Measurements from ENCODE around the gene GJE1.

GJE1 gene

DNA sequence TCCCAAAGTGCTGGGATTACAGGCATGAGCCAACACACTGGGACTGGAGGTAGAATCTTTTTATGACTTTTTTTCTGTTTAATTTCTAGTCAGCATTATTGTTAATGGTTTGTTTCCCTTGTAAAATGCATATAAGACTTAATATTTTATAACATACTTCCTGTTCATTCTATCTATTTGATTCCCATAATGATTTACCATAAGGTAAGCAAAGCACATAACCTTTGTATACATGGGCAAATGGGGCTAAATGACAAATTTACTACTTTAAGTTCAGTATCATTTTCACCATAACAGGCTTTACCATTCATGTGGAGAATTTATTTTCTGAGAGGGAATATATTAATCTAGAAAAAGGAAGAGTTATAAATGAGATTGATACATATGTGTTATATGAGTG is 38.6 kb downstream of the GJE1 start:
- ATAC-seq = no peak
- TF ChIP-seq, protein P1, sequence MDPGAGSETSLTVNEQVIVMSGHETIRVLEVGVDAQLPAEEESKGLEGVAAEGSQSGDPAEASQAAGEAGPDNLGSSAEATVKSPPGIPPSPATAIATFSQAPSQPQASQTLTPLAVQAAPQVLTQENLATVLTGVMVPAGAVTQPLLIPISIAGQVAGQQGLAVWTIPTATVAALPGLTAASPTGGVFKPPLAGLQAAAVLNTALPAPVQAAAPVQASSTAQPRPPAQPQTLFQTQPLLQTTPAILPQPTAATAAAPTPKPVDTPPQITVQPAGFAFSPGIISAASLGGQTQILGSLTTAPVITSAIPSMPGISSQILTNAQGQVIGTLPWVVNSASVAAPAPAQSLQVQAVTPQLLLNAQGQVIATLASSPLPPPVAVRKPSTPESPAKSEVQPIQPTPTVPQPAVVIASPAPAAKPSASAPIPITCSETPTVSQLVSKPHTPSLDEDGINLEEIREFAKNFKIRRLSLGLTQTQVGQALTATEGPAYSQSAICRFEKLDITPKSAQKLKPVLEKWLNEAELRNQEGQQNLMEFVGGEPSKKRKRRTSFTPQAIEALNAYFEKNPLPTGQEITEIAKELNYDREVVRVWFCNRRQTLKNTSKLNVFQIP (CRISPR knock-in tag; IDR thresholded peaks at IDR 0.05; ENCODE audit: borderline replicate concordance, low read depth) = no peak
- TF ChIP-seq ZFP3 (CRISPR knock-in tag; IDR thresholded peaks at IDR 0.05) (no peak), CSDC2 (CRISPR knock-in tag; IDR thresholded peaks at IDR 0.05) (no peak), ZNF70 (CRISPR knock-in tag; IDR thresholded peaks at IDR 0.05) (no peak), SNAI2 (CRISPR knock-in tag; IDR thresholded peaks at IDR 0.05) (no peak)

DNA sequence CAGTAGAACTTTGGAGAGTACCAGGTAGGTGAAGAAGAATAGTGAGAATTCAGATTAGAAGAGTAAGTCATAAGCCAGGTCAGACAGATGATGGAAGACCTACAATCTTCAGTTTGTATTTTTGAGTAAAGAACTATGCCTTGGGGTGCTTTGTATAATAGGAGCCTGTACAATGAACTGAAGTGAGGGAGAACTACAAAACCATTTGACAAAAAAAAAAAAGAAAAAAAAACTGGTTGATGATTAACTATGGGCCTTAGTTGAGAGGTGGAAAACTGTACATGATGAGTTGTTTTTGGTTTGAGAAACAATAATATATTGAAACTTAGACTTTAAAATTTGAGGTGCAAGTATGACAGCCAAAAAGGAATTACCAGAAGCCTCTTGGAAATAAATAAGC is 40.0 kb downstream of the GJE1 start:
- no peak for TF ChIP-seq GLIS3 (CRISPR knock-in tag; IDR thresholded peaks at IDR 0.05)
- no peak for TF ChIP-seq CSDC2 (CRISPR knock-in tag; IDR thresholded peaks at IDR 0.05)
- TF ChIP-seq, protein P1 (CRISPR knock-in tag; IDR thresholded peaks at IDR 0.05; ENCODE audit: borderline replicate concordance, low read depth) = no peak
- no peak for TF ChIP-seq ARNTL (CRISPR knock-in tag; IDR thresholded peaks at IDR 0.05; ENCODE audit: borderline replicate concordance, low read depth)
- ATAC-seq = no peak

DNA sequence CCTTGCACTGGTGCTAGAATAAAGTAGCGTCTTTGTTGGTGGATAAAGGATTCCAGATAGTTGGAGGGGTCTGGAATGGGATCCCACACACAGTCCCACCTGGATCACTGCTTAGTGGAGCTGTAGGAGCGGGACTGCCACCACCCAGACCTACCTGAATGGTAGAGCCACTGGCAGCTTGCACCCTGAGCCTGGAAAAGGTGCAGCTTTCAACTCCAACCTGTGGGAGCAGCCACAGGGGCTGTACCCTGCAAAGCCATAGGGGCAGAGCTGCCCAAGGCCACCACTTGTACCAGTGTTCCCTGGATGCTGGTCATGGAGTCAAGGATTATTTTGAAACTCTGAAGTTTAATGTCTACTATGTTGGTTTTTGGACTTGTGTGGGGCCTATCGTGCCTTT is 41.3 kb downstream of the GJE1 start:
- ATAC-seq = no peak
- TF ChIP-seq ZNF8 (CRISPR knock-in tag; IDR thresholded peaks at IDR 0.05) (no peak), BACH2 (CRISPR knock-in tag; IDR thresholded peaks at IDR 0.05; ENCODE audit: borderline replicate concordance) (no peak), ARNTL (CRISPR knock-in tag; IDR thresholded peaks at IDR 0.05; ENCODE audit: borderline replicate concordance, low read depth) (no peak), ZC3H10 (CRISPR knock-in tag; IDR thresholded peaks at IDR 0.05) (no peak)
- TF ChIP-seq, protein P2, sequence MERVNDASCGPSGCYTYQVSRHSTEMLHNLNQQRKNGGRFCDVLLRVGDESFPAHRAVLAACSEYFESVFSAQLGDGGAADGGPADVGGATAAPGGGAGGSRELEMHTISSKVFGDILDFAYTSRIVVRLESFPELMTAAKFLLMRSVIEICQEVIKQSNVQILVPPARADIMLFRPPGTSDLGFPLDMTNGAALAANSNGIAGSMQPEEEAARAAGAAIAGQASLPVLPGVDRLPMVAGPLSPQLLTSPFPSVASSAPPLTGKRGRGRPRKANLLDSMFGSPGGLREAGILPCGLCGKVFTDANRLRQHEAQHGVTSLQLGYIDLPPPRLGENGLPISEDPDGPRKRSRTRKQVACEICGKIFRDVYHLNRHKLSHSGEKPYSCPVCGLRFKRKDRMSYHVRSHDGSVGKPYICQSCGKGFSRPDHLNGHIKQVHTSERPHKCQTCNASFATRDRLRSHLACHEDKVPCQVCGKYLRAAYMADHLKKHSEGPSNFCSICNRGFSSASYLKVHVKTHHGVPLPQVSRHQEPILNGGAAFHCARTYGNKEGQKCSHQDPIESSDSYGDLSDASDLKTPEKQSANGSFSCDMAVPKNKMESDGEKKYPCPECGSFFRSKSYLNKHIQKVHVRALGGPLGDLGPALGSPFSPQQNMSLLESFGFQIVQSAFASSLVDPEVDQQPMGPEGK (CRISPR knock-in tag; IDR thresholded peaks at IDR 0.05; ENCODE audit: borderline replicate concordance) = no peak

DNA sequence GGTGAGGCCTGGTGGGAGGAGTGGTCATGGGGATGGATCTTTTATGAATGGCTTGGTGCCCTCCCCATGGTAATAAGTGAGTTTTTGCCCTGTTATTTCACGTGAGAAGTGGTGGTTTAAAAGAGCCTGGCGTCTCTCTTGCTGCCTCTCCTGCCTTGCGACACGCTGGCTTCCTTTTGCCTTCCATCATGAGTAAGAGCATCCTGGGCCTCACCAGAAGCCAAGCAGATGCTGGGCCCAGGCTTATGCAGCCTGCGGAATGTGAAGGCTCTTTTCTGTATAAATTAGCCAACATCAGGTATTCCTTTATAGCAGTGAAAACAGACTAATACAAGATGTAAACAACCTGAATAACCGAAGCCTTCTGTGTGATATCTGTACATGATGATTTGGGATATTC is 42.0 kb downstream of the GJE1 start:
- TF ChIP-seq ZFP30 (CRISPR knock-in tag; IDR thresholded peaks at IDR 0.05) = no peak
- no peak for TF ChIP-seq ARNTL (CRISPR knock-in tag; IDR thresholded peaks at IDR 0.05; ENCODE audit: borderline replicate concordance, low read depth)
- ATAC-seq = no peak

DNA sequence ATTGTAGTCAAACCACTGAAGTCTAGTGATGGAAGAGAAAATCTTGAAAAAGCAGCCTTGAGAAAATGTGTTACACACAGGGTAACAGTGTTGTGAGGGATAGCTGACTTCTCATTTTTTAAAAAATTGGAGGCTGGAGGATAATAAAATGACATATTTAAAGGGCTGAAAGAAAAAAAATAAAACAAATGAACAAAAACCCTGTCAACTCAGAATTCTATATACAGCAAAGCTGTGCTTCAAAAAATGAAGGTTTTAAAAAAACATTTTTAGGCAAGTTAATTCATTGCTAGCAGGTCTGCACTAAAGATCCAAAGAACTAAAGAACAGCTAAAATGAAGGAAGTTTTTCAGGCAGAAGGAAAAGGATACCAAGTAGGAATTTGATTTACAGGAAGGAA is 45.4 kb downstream of the GJE1 start:
- ATAC-seq = no peak

More for the DNA sequence above, 45.4 kb downstream of the GJE1 start:
- TF ChIP-seq, protein P1 (CRISPR knock-in tag; IDR thresholded peaks at IDR 0.05; ENCODE audit: borderline replicate concordance, low read depth) = no peak
- no peak for TF ChIP-seq ZFP3 (CRISPR knock-in tag; IDR thresholded peaks at IDR 0.05)
- no peak for TF ChIP-seq BACH2 (CRISPR knock-in tag; IDR thresholded peaks at IDR 0.05; ENCODE audit: borderline replicate concordance)
- no peak for TF ChIP-seq ZNF565 (CRISPR knock-in tag; conservative IDR thresholded peaks at IDR 0.05; ENCODE audit: low read depth)
- no peak for TF ChIP-seq RARB (CRISPR knock-in tag; IDR thresholded peaks at IDR 0.05)
- TF ChIP-seq ISL1 (CRISPR knock-in tag; IDR thresholded peaks at IDR 0.05) = no peak
- TF ChIP-seq, protein P3, sequence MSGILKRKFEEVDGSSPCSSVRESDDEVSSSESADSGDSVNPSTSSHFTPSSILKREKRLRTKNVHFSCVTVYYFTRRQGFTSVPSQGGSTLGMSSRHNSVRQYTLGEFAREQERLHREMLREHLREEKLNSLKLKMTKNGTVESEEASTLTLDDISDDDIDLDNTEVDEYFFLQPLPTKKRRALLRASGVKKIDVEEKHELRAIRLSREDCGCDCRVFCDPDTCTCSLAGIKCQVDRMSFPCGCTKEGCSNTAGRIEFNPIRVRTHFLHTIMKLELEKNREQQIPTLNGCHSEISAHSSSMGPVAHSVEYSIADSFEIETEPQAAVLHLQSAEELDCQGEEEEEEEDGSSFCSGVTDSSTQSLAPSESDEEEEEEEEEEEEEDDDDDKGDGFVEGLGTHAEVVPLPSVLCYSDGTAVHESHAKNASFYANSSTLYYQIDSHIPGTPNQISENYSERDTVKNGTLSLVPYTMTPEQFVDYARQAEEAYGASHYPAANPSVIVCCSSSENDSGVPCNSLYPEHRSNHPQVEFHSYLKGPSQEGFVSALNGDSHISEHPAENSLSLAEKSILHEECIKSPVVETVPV (CRISPR knock-in tag; IDR thresholded peaks at IDR 0.05) = no peak
- no peak for TF ChIP-seq ZFP30 (CRISPR knock-in tag; IDR thresholded peaks at IDR 0.05)
